HL-60 (cell line): Measurements from ENCODE around the gene HPS3.

Experiments
- CTCF ChIP-seq: IDR thresholded peaks from one replicate; pipeline ENCODE4 v1.5.1; 2011; ENCODE audit warnings: low read length, control low read depth, inconsistent platforms; ENCODE audit not compliant: insufficient read depth
- POLR2AphosphoS5 ChIP-seq: IDR thresholded peaks from 2 replicates; pipeline ENCODE4 v1.6.1; 2012; ENCODE audit warnings: low read depth

- no peak for TF ChIP-seq CTCF
- no peak for TF ChIP-seq POLR2AphosphoS5
Measured at GRCh38 chr3:149142682-149143081, 13.2 kb downstream of the HPS3 start.
